Epithelial cell of esophagus (primary cell): ENCODE data around the gene PDE7B.

Experiments
- DNase-seq: peaks from one replicate; pipeline ENCODE4 v3.0.0; 2010; ENCODE audit warnings: low read depth
- H3K4me3 ChIP-seq: 2 replicates; pipeline ENCODE4 v1.5.1; 2011; ENCODE audit warnings: mild to moderate bottlenecking, low read length, control low read depth
- CTCF ChIP-seq: IDR thresholded peaks from 2 replicates; pipeline ENCODE4 v1.5.1; 2011; ENCODE audit warnings: low read depth, mild to moderate bottlenecking, low read length, control low read depth, inconsistent platforms; ENCODE audit not compliant: insufficient read depth; ENCODE audit errors: missing control alignments

The PDE7B gene

DNA sequence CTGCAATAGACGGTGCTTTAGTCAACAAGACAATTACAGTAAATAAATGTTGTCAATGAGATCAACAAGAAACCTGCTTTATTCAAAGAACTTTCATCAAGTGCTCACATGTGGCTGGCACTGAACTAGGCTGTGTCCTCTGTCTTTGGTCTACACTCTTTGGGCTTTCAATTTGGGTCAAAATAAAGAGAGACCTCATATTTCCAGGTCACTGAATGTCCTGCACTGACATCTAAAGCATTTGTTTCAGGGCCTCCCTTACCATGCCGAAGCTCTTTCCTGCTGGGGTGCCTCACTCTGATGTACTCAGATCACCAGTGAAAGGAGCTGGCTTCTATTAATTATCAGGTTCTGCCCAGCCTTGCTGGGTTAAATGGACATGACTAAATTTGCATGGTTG, 32.0 kb downstream of the PDE7B start:
- H3K4me3 ChIP-seq = no peak overlapping the region
- no peak for DNase-seq
- no peak for TF ChIP-seq CTCF

DNA sequence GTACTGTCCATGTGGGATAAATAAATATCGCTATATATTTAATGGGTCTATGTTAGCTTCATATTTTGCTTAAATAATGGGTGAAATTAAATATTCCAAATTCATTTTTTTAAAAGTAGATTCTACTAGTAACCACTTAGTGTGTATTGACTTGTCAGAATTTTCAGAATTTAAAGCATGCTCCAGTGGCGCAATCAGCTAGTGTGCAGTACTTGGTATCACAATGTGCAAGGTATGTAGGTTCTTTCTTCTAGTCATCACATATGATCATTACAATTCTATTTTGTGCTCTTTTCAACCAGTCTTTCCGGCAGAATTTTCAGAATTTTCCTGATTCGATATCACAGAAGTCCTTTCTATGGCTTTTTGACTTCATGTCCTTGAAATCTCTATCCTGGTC, 32.6 kb downstream of the PDE7B start:
- H3K4me3 ChIP-seq = no peak overlapping the region
- no peak for TF ChIP-seq CTCF
- no peak for DNase-seq

DNA sequence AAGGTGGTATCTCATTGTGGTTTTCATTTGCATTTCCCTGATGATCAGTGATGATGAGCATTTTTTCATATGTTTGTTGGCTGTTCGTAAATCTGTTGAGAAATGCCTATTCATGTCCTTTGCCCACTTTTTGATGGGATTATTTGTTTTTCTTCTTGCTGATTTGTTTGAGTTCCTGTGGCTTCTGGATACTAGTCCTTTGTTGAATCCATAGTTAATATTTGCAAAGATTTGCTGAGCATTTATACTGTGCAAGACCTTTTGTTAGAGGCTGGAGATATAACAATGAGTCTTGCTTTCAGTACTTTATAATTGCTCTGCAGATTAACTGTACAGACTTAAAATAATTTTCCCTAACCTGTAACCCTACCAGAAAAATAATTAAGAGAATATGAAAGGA, 35.6 kb downstream of the PDE7B start:
- DNase-seq = no peak
- no peak overlapping the region for H3K4me3 ChIP-seq
- no peak for TF ChIP-seq CTCF

DNA sequence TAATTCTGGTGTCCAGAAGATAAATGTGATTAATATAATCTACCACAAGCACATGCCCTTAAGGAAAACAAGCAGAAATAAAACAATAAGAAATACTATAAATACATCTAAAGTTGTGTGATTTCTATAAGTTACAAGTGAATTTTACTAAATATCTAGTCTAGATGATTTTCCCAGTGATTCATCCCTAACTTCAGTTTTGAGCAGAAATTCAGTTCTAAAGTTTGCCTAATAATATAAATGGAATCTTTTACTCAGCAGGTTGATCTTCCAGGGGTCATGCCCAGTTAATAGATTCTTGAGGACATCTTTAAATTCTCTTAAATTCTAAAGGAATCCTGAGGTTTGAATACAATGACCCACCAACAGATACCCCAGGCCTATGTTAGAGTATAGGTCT, 37.3 kb downstream of the PDE7B start:
- TF ChIP-seq CTCF = no peak
- H3K4me3 ChIP-seq = no peak overlapping the region
- DNase-seq = no peak

DNA sequence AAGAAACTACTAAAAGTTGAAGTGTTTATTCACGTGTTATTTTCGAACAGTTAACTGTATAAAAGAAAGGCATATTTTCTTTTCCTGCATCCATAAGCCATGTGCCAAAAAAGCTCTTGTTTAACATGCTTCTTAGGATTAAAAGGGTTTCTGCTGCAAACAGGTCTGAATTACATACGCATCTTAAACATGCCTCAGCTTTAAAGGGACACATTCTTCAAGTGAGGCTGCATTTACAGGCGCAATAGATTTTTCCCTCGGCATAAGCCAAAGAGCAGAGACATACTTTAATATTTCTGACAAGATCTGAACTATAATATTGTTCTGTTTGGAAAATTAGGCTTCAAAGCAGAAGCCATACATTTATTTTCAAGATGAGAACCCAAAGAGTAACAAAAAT, 39.4 kb downstream of the PDE7B start:
- no peak overlapping the region for H3K4me3 ChIP-seq
- no peak for DNase-seq
- TF ChIP-seq CTCF = no peak

- H3K4me3 ChIP-seq = no peak overlapping the region
- DNase-seq = no peak
- TF ChIP-seq CTCF = no peak
Observed at GRCh38 chr6:135891710-135892109, 40.2 kb downstream of the PDE7B start.

DNA sequence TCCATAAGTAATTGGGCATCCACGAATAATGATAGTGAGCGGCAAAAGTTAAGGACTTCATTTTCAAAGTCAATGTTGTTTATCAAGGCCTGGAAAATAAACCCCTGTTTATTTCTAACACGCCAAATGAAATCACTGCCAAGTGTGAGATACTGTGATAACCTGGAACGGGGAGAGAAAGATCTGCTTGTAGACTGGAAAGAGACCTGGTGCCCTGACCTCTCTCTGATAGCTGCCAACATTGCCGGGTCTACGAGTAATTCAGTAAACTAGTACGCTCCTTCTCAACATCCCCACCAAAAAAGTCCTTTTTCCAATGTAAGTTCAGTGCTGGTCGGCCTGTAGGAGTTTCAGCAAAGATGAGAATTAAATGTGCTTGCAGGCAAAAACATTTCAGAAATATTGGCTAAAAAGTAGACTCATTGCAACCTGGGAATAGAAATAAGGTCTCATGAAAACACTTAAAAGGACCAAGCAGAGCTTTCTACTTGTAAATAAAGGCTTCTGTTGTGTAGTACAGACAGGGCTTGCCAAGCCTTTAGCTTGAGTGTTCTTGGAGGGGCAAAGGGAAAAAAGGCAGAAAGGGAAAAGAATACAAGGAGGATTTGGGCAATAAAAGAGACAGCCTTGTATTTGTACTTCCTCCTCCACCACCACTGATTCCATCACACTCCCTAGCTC, 43.9 kb downstream of the PDE7B start:
- no peak for DNase-seq
- TF ChIP-seq CTCF = no peak
- no peak overlapping the region for H3K4me3 ChIP-seq
